Caco-2 (cell line): ENCODE results near the gene SNAI3. TPM values are rescaled to one million over a fixed set of nuclear protein-coding genes. Genes with fewer than 3 reads are reported as not detected.

Source experiments
- BruUV-seq: library from RNA; stranded (reverse); fragments of 400-500 nt; replicated peaks from 2 replicates; lab custom pipeline; 2021; lab: Mats Ljungman, UMichigan
- CTCF ChIA-PET: fragments of 300-600 bp; sonication (Branson Sonifier 250); formaldehyde crosslinking; loops from one replicate; lab custom pipeline; 2022; ENCODE audit warnings: antibody characterized with exemption; lab: Charles Lee
- POLR2A ChIA-PET: fragments of 300-600 bp; sonication (Branson Sonifier 250); formaldehyde crosslinking; loops from one replicate; lab custom pipeline; 2022; ENCODE audit warnings: antibody characterized with exemption; lab: Charles Lee
- DNase-seq, 2 experiments: peaks; one replicate each; pipeline versions ENCODE4 v3.0.0 to v3.0.0-alpha.2; 2020 to 2022
- H3K27me3 ChIP-seq: replicated peaks from 2 replicates; pipeline ENCODE4 v1.6.0; 2011; ENCODE audit warnings: low read length; ENCODE audit not compliant: control insufficient read depth, insufficient read depth
- H3K36me3 ChIP-seq: 2 replicates; pipeline ENCODE4 v1.5.1; 2011; ENCODE audit warnings: low read length; ENCODE audit not compliant: control insufficient read depth, insufficient read depth
- H3K4me1 ChIP-seq: fragments of 250-450 bp; sonication (Bioruptor Pico); 2 replicates; pipeline ENCODE4 v1.5.1; 2020; ENCODE audit warnings: mild to moderate bottlenecking
- H3K4me3 ChIP-seq: 2 replicates; pipeline ENCODE4 v1.5.1; 2011; ENCODE audit warnings: low read depth, mild to moderate bottlenecking, control low read depth, low read length
- H3K9me3 ChIP-seq: fragments of 250-450 bp; sonication (Bioruptor Pico); 2 replicates; pipeline ENCODE4 v1.5.1; 2020; ENCODE audit warnings: mild to moderate bottlenecking, moderate library complexity
- H3K27ac Mint-ChIP-seq: one replicate; pipeline ENCODE4 v1.8.0; 2022; ENCODE audit warnings: mixed read lengths; ENCODE audit not compliant: unreplicated experiment
- H3K27me3 Mint-ChIP-seq: one replicate; pipeline ENCODE4 v1.8.0; 2022; ENCODE audit warnings: mixed read lengths; ENCODE audit not compliant: insufficient read depth, unreplicated experiment
- H3K36me3 Mint-ChIP-seq: one replicate; pipeline ENCODE4 v1.8.0; 2022; ENCODE audit warnings: mild to moderate bottlenecking, mixed read lengths; ENCODE audit not compliant: insufficient read depth, unreplicated experiment
- H3K4me1 Mint-ChIP-seq: one replicate; pipeline ENCODE4 v1.8.0; 2022; ENCODE audit warnings: low read depth, mixed read lengths; ENCODE audit not compliant: unreplicated experiment
- H3K4me3 Mint-ChIP-seq: one replicate; pipeline ENCODE4 v1.8.0; 2022; ENCODE audit warnings: mild to moderate bottlenecking, moderate library complexity, mixed read lengths; ENCODE audit not compliant: unreplicated experiment
- H3K9me3 Mint-ChIP-seq: one replicate; pipeline ENCODE4 v1.8.0; 2022; ENCODE audit warnings: mixed read lengths; ENCODE audit not compliant: unreplicated experiment
- CTCF ChIP-seq, 2 experiments: fragments of 200-600 bp in 1 of 2; IDR thresholded peaks; 1 replicate in 1 of 2; 2 replicates in 1 of 2; pipeline versions ENCODE4 v1.5.1 to v1.8.0; 2011 to 2022; ENCODE audit warnings: antibody characterized with exemption in 1 of 2, control low read depth in 1 of 2, inconsistent platforms in 1 of 2, low read depth in 1 of 2, low read length in 1 of 2, mild to moderate bottlenecking in 1 of 2, moderate library complexity in 1 of 2; ENCODE audit not compliant: insufficient read depth in 1 of 2, severe bottlenecking in 1 of 2, unreplicated experiment in 1 of 2
- intact Hi-C: fragments of 100-400 bp; cut with micrococcal nuclease; formaldehyde crosslinking; loops from one replicate; pipeline ENCODE4 v1.10.0; 2022; ENCODE audit not compliant: unreplicated experiment
- total RNA-seq: library from RNA; stranded (reverse); gene quantifications from 2 replicates; pipeline ENCODE4 v1.2.3, GENCODE V29; 2022

Gene SNAI3
- total RNA-seq, 1 experiment from 2014 or later: 3.5 TPM

DNA sequence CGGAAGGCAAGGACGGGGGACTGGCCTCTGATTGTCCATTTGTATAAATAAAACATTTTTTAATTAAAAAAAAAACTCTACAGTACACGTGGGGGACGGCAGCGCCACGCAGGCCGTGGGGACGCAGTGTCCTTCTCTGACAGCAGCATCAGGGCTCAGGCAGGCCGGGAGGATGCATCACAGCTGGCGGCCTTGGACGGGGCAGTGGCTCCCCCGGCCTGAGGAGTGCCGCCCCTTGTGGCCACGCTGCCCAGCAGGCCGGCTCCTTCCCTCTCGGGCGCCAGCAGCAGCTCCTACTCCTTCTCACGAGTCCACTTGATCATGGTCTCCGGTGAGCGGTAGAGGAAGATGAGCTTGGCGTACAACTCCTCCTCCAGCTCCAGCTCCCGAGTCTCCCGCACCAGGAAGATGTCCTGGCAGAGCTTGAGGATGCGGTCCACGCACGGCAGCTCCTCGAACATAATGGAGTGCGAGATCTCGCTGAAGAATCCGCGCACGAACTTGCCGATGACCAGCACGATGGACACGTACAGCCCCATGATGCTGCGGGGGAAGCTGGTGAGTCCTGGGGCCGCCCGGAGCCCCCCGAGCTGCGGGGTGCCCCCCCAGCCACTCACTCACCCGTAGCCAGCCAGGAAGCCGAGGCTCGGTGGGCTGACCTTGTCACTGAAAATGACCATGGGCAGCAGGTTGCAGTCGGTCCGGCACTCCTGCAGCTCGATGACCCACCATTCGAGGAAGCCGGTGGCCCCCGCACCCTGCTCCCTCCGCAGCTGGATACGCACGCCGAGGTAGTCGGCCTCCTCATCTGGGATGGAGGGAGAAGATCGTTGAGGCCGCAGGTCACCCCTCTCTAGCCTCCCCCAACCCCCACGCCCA, 29.2 kb upstream of the SNAI3 start:
- Histone ChIP-seq H3K36me3 (peaks cover 3% of the 10 kb centered on the region; the same call in 1 of the 2 replicates), H3K4me1 (no peaks in the 10 kb centered on the region), H3K27me3 (no peaks in the 10 kb centered on the region), H3K4me3 (no peak overlapping the region), H3K9me3 (no peaks in the 10 kb centered on the region)
- intact Hi-C loops: no loop called here
- no peak for DNase-seq
- no peak for TF ChIP-seq CTCF (IDR thresholded peaks at IDR 0.05; ENCODE audit: insufficient read depth in 1 of 2, low read depth in 1 of 2, low read length in 1 of 2, severe bottlenecking in 1 of 2, unreplicated experiment in 1 of 2)
- POLR2A ChIA-PET: no interaction called here
- H3K4me1 Mint-ChIP-seq: no peaks in the 10 kb centered on the region
- CTCF ChIA-PET: interaction anchor here (0.7 to 1.9 kb wide), 2 partner anchors 10 to 22 kb away, joined by 3 to 8 read pairs; no protein-coding TSS in a partner anchor
- H3K4me3 Mint-ChIP-seq: no peak overlapping the region
- H3K27me3 Mint-ChIP-seq: no peaks in the 10 kb centered on the region
- no TSS peak for BruUV-seq
- H3K36me3 Mint-ChIP-seq: peaks cover 85% of the 10 kb centered on the region
- H3K27ac Mint-ChIP-seq: no peak overlapping the region
- no peaks in the 10 kb centered on the region for H3K9me3 Mint-ChIP-seq

DNA sequence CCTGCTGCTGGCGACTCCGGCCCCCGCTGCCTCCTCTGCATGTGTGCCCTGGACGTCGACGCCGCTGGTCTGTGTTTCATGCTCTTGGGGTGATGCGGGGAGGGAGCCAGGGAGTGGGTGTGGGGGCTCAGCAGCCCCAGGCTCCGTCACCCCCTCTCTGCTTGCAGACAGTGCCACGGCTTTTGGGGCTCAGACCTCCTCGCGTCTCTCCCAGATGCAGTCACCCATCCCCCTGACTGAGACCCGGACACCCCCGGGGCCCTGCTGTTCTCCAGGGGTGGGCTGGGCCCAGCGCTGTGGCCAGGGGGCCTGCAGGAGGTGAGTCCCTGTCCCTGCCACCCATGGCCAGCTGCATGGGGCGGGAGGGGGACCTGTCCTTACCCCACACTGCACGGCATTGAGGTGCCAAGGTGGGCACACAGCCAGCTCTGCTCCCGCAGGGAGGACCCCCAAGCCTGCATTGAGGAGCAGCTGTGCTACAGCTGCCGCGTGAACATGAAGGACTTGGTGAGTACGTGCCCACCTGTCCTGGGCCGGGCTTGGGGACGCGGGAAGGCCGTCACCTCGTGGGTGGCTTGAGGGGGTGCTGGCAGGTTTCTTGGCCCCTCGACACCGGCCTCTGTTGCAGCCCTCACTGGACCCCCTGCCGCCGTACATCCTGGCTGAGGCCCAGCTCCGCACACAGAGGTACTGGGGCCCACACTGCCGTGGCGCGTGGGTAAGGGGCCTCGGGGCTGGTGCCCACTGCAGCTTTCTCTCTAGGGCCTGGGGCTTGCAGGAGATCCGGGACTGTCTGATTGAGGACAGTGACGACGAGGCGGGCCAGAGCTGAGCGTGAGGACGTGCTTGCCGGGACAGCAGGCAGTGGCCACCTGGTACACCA, 28.4 kb upstream of the SNAI3 start:
- TF ChIP-seq CTCF (IDR thresholded peaks at IDR 0.05; ENCODE audit: insufficient read depth in 1 of 2, low read depth in 1 of 2, low read length in 1 of 2, severe bottlenecking in 1 of 2, unreplicated experiment in 1 of 2): no peak
- intact Hi-C loops: no loop called here
- Histone ChIP-seq H3K27me3 (no peaks in the 10 kb centered on the region), H3K4me1 (no peaks in the 10 kb centered on the region), H3K36me3 (peaks cover 3% of the 10 kb centered on the region; the same call in 1 of the 2 replicates), H3K9me3 (no peaks in the 10 kb centered on the region), H3K4me3 (no peak overlapping the region)
- CTCF ChIA-PET: interaction anchor here (1.9 kb wide), 1 partner anchor 23 kb away, joined by 8 read pairs; no protein-coding TSS in a partner anchor
- TSS peak; percentile 17 for BruUV-seq
- Mint-ChIP-seq H3K9me3 (no peaks in the 10 kb centered on the region), H3K4me3 (no peak overlapping the region), H3K27ac (no peak overlapping the region), H3K27me3 (no peaks in the 10 kb centered on the region), H3K4me1 (no peaks in the 10 kb centered on the region), H3K36me3 (peaks cover 79% of the 10 kb centered on the region)
- POLR2A ChIA-PET: no interaction called here
- DNase-seq: no peak
